ENCODE results near the gene COX15. TPM values are rescaled to one million over a fixed set of nuclear protein-coding genes. Genes with fewer than 3 reads are reported as not detected.

The COX15 gene
- total RNA-seq, 1 donor from 2014 or later, result 48.7 TPM

GRCh38 chr10:99769706-99770105 lies 37.8 kb upstream of the COX15 start:
- H3K4me1 Mint-ChIP-seq, result peaks cover 4% of the 10 kb centered on the region
- H3K4me3 Mint-ChIP-seq, result no peak overlapping the region
- TF ChIP-seq CTCF (conservative IDR thresholded peaks at IDR 0.05), result no peak
- no peak overlapping the region for H3K27ac Mint-ChIP-seq (ENCODE audit: unreplicated experiment)
- H3K36me3 Mint-ChIP-seq (ENCODE audit: low read depth), result no peaks in the 10 kb centered on the region
- no peak for DNase-seq (ENCODE audit: low read depth, low spot score)
- no peaks in the 10 kb centered on the region for H3K9me3 Mint-ChIP-seq
- H3K27me3 Mint-ChIP-seq (ENCODE audit: low read depth), result no peaks in the 10 kb centered on the region

- no peak overlapping the region for H3K27ac Mint-ChIP-seq (ENCODE audit: unreplicated experiment)
- H3K9me3 Mint-ChIP-seq, result no peaks in the 10 kb centered on the region
- H3K4me3 Mint-ChIP-seq, result no peak overlapping the region
- DNase-seq (ENCODE audit: low read depth, low spot score), result no peak
- H3K4me1 Mint-ChIP-seq, result peaks cover 4% of the 10 kb centered on the region
- no peaks in the 10 kb centered on the region for H3K36me3 Mint-ChIP-seq (ENCODE audit: low read depth)
- no peak for TF ChIP-seq CTCF (conservative IDR thresholded peaks at IDR 0.05)
- no peaks in the 10 kb centered on the region for H3K27me3 Mint-ChIP-seq (ENCODE audit: low read depth)
Measured at GRCh38 chr10:99768556-99768955, 36.6 kb upstream of the COX15 start.

- Mint-ChIP-seq H3K36me3 (ENCODE audit: low read depth) (peaks cover 3% of the 10 kb centered on the region), H3K27me3 (ENCODE audit: low read depth) (no peaks in the 10 kb centered on the region), H3K4me1 (peaks cover 4% of the 10 kb centered on the region), H3K27ac (ENCODE audit: unreplicated experiment) (no peak overlapping the region), H3K4me3 (no peak overlapping the region), H3K9me3 (peaks cover 2% of the 10 kb centered on the region)
- no peak for TF ChIP-seq CTCF (conservative IDR thresholded peaks at IDR 0.05)
- DNase-seq (ENCODE audit: low read depth, low spot score), result no peak
Measured at GRCh38 chr10:99767901-99768300, 36.0 kb upstream of the COX15 start.

- Mint-ChIP-seq H3K36me3 (ENCODE audit: low read depth) (peaks cover 11% of the 10 kb centered on the region), H3K9me3 (peaks cover 6% of the 10 kb centered on the region), H3K27me3 (ENCODE audit: low read depth) (no peaks in the 10 kb centered on the region), H3K4me3 (no peak overlapping the region), H3K4me1 (peaks cover 5% of the 10 kb centered on the region), H3K27ac (ENCODE audit: unreplicated experiment) (no peak overlapping the region)
- TF ChIP-seq CTCF (conservative IDR thresholded peaks at IDR 0.05), result no peak
- no peak for DNase-seq (ENCODE audit: low read depth, low spot score)
Measured at GRCh38 chr10:99766302-99766681, 34.4 kb upstream of the COX15 start.

- peaks cover 7% of the 10 kb centered on the region for H3K4me1 Mint-ChIP-seq
- no peak for DNase-seq (ENCODE audit: low read depth, low spot score)
- H3K9me3 Mint-ChIP-seq, result peaks cover 6% of the 10 kb centered on the region
- no peak overlapping the region for H3K27ac Mint-ChIP-seq (ENCODE audit: unreplicated experiment)
- TF ChIP-seq CTCF (conservative IDR thresholded peaks at IDR 0.05), result no peak
- no peaks in the 10 kb centered on the region for H3K27me3 Mint-ChIP-seq (ENCODE audit: low read depth)
- H3K4me3 Mint-ChIP-seq, result no peak overlapping the region
- peaks cover 14% of the 10 kb centered on the region for H3K36me3 Mint-ChIP-seq (ENCODE audit: low read depth)
Measured at GRCh38 chr10:99765672-99766301, 33.9 kb upstream of the COX15 start.

Measured in neural crest cell (in vitro differentiated cells).